ENCODE results near the gene VAV2.

DNA sequence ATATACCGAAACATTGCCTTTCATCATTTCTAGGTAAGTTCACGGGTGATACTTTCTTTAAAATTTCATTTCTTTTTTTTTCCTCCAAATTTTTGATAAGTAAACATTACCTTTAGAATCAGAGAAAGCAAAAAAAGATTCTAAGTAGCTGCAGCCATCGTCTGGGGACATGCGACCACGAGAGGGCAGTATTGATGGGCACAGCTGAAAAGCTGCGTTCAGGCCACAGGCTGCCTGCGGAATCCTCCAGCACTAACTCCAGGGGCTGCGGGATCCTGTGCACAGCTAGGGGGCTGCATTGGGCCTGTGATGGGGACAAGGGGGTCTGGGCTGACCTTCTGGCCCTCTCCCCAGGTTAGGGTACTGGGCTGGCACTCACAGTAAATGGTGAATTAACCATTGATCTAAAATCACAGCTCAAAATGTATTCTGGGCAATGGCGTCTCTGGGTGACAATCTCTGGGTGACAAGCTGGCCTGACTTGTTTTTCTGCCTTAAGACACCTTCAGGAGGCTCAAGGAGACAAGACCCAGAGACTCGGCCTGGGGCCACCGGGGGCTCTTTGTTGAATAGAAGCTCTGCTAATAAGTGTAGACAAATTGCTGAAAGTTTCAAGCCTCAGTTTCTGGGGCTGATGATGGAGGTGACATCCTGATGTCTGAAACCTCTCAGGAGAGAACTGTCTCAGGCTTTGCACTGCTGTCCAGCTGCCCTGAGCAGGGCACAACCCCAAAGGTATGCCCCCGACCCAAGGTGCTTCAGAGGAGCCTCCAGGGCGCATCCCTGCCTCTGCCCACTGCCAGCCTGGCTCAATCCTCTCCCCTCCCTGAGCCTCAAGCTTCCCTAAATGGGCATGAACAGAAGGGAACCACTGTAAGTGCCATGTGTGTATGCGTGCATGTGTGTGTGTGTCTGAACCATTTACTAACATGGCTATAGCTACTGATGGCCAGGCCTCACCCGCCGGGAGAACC lies 209.7 kb downstream of the VAV2 start:
- peak; percentile 89 to 90 for TF ChIP-seq CTCF (conservative IDR thresholded peaks at IDR 0.05; ENCODE audit: low read depth in 2 of 2)
- no peak for TF ChIP-seq EZH2 (IDR thresholded peaks at IDR 0.05; ENCODE audit: low read depth, unreplicated experiment)
- TF ChIP-seq, protein P1, sequence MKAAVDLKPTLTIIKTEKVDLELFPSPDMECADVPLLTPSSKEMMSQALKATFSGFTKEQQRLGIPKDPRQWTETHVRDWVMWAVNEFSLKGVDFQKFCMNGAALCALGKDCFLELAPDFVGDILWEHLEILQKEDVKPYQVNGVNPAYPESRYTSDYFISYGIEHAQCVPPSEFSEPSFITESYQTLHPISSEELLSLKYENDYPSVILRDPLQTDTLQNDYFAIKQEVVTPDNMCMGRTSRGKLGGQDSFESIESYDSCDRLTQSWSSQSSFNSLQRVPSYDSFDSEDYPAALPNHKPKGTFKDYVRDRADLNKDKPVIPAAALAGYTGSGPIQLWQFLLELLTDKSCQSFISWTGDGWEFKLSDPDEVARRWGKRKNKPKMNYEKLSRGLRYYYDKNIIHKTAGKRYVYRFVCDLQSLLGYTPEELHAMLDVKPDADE (IDR thresholded peaks at IDR 0.05): no peak
- no peak for TF ChIP-seq NANOG (IDR thresholded peaks at IDR 0.05; ENCODE audit: borderline replicate concordance)
- TF ChIP-seq ZNF114 (CRISPR knock-in tag; IDR thresholded peaks at IDR 0.05): no peak
- TF ChIP-seq EZH2phosphoT487 (IDR thresholded peaks at IDR 0.05; ENCODE audit: unreplicated experiment): no peak

Measured in GM23338 (cell line).